Muscle layer of duodenum (tissue), 2 donors: Measurements from ENCODE around the gene METTL24.

Experiments used
- H3K27ac ChIP-seq: one replicate; pipeline ENCODE4 v1.7.0; 2013; ENCODE audit warnings: mild to moderate bottlenecking, low read length
- H3K27me3 ChIP-seq: one replicate; pipeline ENCODE4 v1.7.0; 2013; ENCODE audit warnings: low read depth, mild to moderate bottlenecking, control low read depth, low read length
- H3K36me3 ChIP-seq, 2 donors: one replicate each; pipeline ENCODE4 v1.7.0; 2013; ENCODE audit warnings: low read length in 2 of 2, control low read depth in 1 of 2, mild to moderate bottlenecking in 1 of 2; ENCODE audit not compliant: insufficient read depth in 2 of 2, control insufficient read depth in 1 of 2
- H3K4me1 ChIP-seq, 2 donors: one replicate each; pipeline ENCODE4 v1.7.0; 2013; ENCODE audit warnings: low read length in 2 of 2, mild to moderate bottlenecking in 2 of 2, control low read depth in 1 of 2, moderate library complexity in 1 of 2; ENCODE audit not compliant: insufficient read depth in 2 of 2, control insufficient read depth in 1 of 2
- H3K4me3 ChIP-seq, 2 donors: one replicate each; pipeline ENCODE4 v1.7.0; 2013; ENCODE audit warnings: low read length in 2 of 2, low read depth in 1 of 2, mild to moderate bottlenecking in 1 of 2
- H3K9me3 ChIP-seq, 2 donors: one replicate each; pipeline ENCODE4 v1.7.0; 2013; ENCODE audit warnings: low read length in 2 of 2, control low read depth in 1 of 2, mild to moderate bottlenecking in 1 of 2; ENCODE audit not compliant: control insufficient read depth in 1 of 2
- donor health status: healthy.

METTL24 gene

GRCh38 chr6:110389689-110390382 is 31.7 kb upstream of the METTL24 start:
- no peaks in the 10 kb centered on the region for H3K9me3 ChIP-seq
- peaks cover 0 to 13% of the 10 kb centered on the region in 2 donors for H3K4me1 ChIP-seq
- no peak overlapping the region for H3K27ac ChIP-seq
- H3K27me3 ChIP-seq: no peaks in the 10 kb centered on the region
- H3K4me3 ChIP-seq: no peak overlapping the region
- H3K36me3 ChIP-seq: no peaks in the 10 kb centered on the region

- H3K9me3 ChIP-seq: no peaks in the 10 kb centered on the region
Observed at GRCh38 chr6:110387986-110388385, 29.8 kb upstream of the METTL24 start.

GRCh38 chr6:110385458-110385863 is 27.3 kb upstream of the METTL24 start:
- Histone ChIP-seq H3K9me3 (no peaks in the 10 kb centered on the region), H3K27me3 (no peaks in the 10 kb centered on the region), H3K36me3 (no peaks in the 10 kb centered on the region), H3K27ac (no peak overlapping the region), H3K4me1 (peaks cover 0 to 8% of the 10 kb centered on the region in 2 donors), H3K4me3 (no peak overlapping the region)

More at GRCh38 chr6:110387986-110388385, 29.8 kb upstream of the METTL24 start:
- no peak overlapping the region for H3K27ac ChIP-seq
- H3K4me3 ChIP-seq: no peak overlapping the region
- peaks cover 0 to 13% of the 10 kb centered on the region in 2 donors for H3K4me1 ChIP-seq
- H3K36me3 ChIP-seq: no peaks in the 10 kb centered on the region
- no peaks in the 10 kb centered on the region for H3K27me3 ChIP-seq

- Histone ChIP-seq H3K36me3 (no peaks in the 10 kb centered on the region), H3K4me1 (no peaks in the 10 kb centered on the region), H3K9me3 (no peaks in the 10 kb centered on the region), H3K4me3 (no peak overlapping the region), H3K27me3 (no peaks in the 10 kb centered on the region), H3K27ac (no peak overlapping the region)
Observed at GRCh38 chr6:110378552-110378951, 20.4 kb upstream of the METTL24 start.

- no peak overlapping the region for H3K27ac ChIP-seq
Observed at GRCh38 chr6:110369066-110369465, 10.9 kb upstream of the METTL24 start.

GRCh38 chr6:110368284-110368683 is 10.1 kb upstream of the METTL24 start:
- H3K36me3 ChIP-seq: no peaks in the 10 kb centered on the region
- H3K27me3 ChIP-seq: no peaks in the 10 kb centered on the region
- H3K4me1 ChIP-seq: peaks cover 0 to 5% of the 10 kb centered on the region in 2 donors
- no peak overlapping the region for H3K4me3 ChIP-seq
- H3K27ac ChIP-seq: no peak overlapping the region
- no peaks in the 10 kb centered on the region for H3K9me3 ChIP-seq

More at GRCh38 chr6:110369066-110369465, 10.9 kb upstream of the METTL24 start:
- Histone ChIP-seq H3K36me3 (no peaks in the 10 kb centered on the region), H3K27me3 (no peaks in the 10 kb centered on the region), H3K4me3 (no peak overlapping the region), H3K9me3 (no peaks in the 10 kb centered on the region), H3K4me1 (peaks cover 0 to 5% of the 10 kb centered on the region in 2 donors)

GRCh38 chr6:110367825-110368224 is 9.7 kb upstream of the METTL24 start:
- Histone ChIP-seq H3K27ac (no peak overlapping the region), H3K4me3 (no peak overlapping the region), H3K9me3 (no peaks in the 10 kb centered on the region), H3K36me3 (no peaks in the 10 kb centered on the region), H3K4me1 (peaks cover 0 to 5% of the 10 kb centered on the region in 2 donors), H3K27me3 (no peaks in the 10 kb centered on the region)

GRCh38 chr6:110366975-110367374 is 8.8 kb upstream of the METTL24 start:
- Histone ChIP-seq H3K27me3 (no peaks in the 10 kb centered on the region), H3K4me3 (no peak overlapping the region), H3K27ac (no peak overlapping the region), H3K9me3 (no peaks in the 10 kb centered on the region), H3K36me3 (no peaks in the 10 kb centered on the region), H3K4me1 (peaks cover 0 to 5% of the 10 kb centered on the region in 2 donors)

- Histone ChIP-seq H3K4me1 (peaks cover 0 to 5% of the 10 kb centered on the region in 2 donors), H3K4me3 (no peak overlapping the region), H3K27me3 (no peaks in the 10 kb centered on the region), H3K27ac (no peak overlapping the region), H3K36me3 (no peaks in the 10 kb centered on the region), H3K9me3 (no peaks in the 10 kb centered on the region)
Observed at GRCh38 chr6:110366256-110366655, 8.1 kb upstream of the METTL24 start.

GRCh38 chr6:110364364-110365105 is 6.4 kb upstream of the METTL24 start:
- no peaks in the 10 kb centered on the region for H3K27me3 ChIP-seq
- peak overlapping the region; percentile 65 for H3K27ac ChIP-seq
- no peak overlapping the region for H3K4me3 ChIP-seq
- H3K4me1 ChIP-seq: peaks cover 5 to 6% of the 10 kb centered on the region in 2 donors
- no peaks in the 10 kb centered on the region for H3K36me3 ChIP-seq
- no peaks in the 10 kb centered on the region for H3K9me3 ChIP-seq

GRCh38 chr6:110363748-110364147 is 5.6 kb upstream of the METTL24 start:
- H3K27ac ChIP-seq: peak overlapping the region; percentile 65
- no peaks in the 10 kb centered on the region for H3K36me3 ChIP-seq
- H3K4me3 ChIP-seq: no peak overlapping the region
- H3K4me1 ChIP-seq: peaks cover 7 to 13% of the 10 kb centered on the region in 2 donors
- H3K9me3 ChIP-seq: no peaks in the 10 kb centered on the region
- H3K27me3 ChIP-seq: no peaks in the 10 kb centered on the region
